ENCODE measurements around the gene SND1. TPM values are rescaled to one million over a fixed set of nuclear protein-coding genes. Genes with fewer than 3 reads are reported as not detected.

The SND1 gene
- total RNA-seq, 4 donors from 2014 or later: 84.2 to 98.8 (median 93.4) TPM

GRCh38 chr7:127887096-127887495 lies 235.1 kb downstream of the SND1 start:
- H3K27ac ChIP-seq: no peak overlapping the region
- peaks cover 0 to 51% (median 0%) of the 10 kb centered on the region in 3 donors for H3K36me3 ChIP-seq
- DNase-seq: no peak
- no peak for TF ChIP-seq CTCF (IDR thresholded peaks at IDR 0.05)
- H3K4me1 ChIP-seq: peaks cover 0 to 14% (median 6%) of the 10 kb centered on the region in 3 donors
- intact Hi-C loops (cut with DNase I): no loop called here
- 86 to 88% methylated on average over 6 of the region's 6 CpGs for WGBS, 2 donors
- H3K4me3 ChIP-seq: no peak overlapping the region
- H3K9me3 ChIP-seq: no peaks in the 10 kb centered on the region
- H3K27me3 ChIP-seq: no peaks in the 10 kb centered on the region

GRCh38 chr7:127887631-127888030 lies 235.6 kb downstream of the SND1 start:
- H3K9me3 ChIP-seq: no peaks in the 10 kb centered on the region
- WGBS, 2 donors: 91 to 100% methylated on average over 3 of the region's 3 CpGs
- intact Hi-C loops (cut with DNase I): no loop called here
- TF ChIP-seq CTCF (IDR thresholded peaks at IDR 0.05): no peak
- no peak for TF ChIP-seq POLR2A (IDR thresholded peaks at IDR 0.05)
- no peak overlapping the region for H3K27ac ChIP-seq
- no peaks in the 10 kb centered on the region for H3K27me3 ChIP-seq
- no peak for DNase-seq
- peaks cover 0 to 14% (median 6%) of the 10 kb centered on the region in 3 donors for H3K4me1 ChIP-seq
- H3K4me3 ChIP-seq: no peak overlapping the region
- H3K36me3 ChIP-seq: peaks cover 0 to 54% (median 0%) of the 10 kb centered on the region in 3 donors

GRCh38 chr7:127888411-127888810 lies 236.4 kb downstream of the SND1 start:
- H3K27ac ChIP-seq: no peak overlapping the region
- no peaks in the 10 kb centered on the region for H3K27me3 ChIP-seq
- DNase-seq: no peak
- peaks cover 0 to 54% (median 0%) of the 10 kb centered on the region in 3 donors for H3K36me3 ChIP-seq
- 37 to 58% methylated on average over 1 of the region's 1 CpG for WGBS, 2 donors
- peaks cover 0 to 14% (median 6%) of the 10 kb centered on the region in 3 donors for H3K4me1 ChIP-seq
- TF ChIP-seq POLR2A (IDR thresholded peaks at IDR 0.05) (no peak), CTCF (IDR thresholded peaks at IDR 0.05) (no peak)
- intact Hi-C loops (cut with DNase I): no loop called here
- H3K4me3 ChIP-seq: no peak overlapping the region
- H3K9me3 ChIP-seq: no peaks in the 10 kb centered on the region

GRCh38 chr7:127888825-127889224 lies 236.8 kb downstream of the SND1 start:
- no peak overlapping the region for H3K27ac ChIP-seq
- intact Hi-C loops (cut with DNase I): no loop called here
- no peak overlapping the region for H3K4me3 ChIP-seq
- peaks cover 0 to 54% (median 0%) of the 10 kb centered on the region in 3 donors for H3K36me3 ChIP-seq
- no peak for TF ChIP-seq POLR2A (IDR thresholded peaks at IDR 0.05)
- TF ChIP-seq CTCF (IDR thresholded peaks at IDR 0.05): no peak
- H3K4me1 ChIP-seq: peaks cover 0 to 14% (median 6%) of the 10 kb centered on the region in 3 donors
- WGBS, 2 donors: 88 to 92% methylated on average over 5 of the region's 5 CpGs
- H3K27me3 ChIP-seq: no peaks in the 10 kb centered on the region
- no peak for DNase-seq
- H3K9me3 ChIP-seq: no peaks in the 10 kb centered on the region

GRCh38 chr7:127889677-127890076 lies 237.7 kb downstream of the SND1 start:
- peaks cover 0 to 54% (median 0%) of the 10 kb centered on the region in 3 donors for H3K36me3 ChIP-seq
- no peak overlapping the region for H3K4me3 ChIP-seq
- H3K9me3 ChIP-seq: no peaks in the 10 kb centered on the region
- peaks cover 0 to 14% (median 6%) of the 10 kb centered on the region in 3 donors for H3K4me1 ChIP-seq
- no peak for DNase-seq
- 93% methylated on average over 3 of the region's 3 CpGs for WGBS, 2 donors
- intact Hi-C loops (cut with DNase I): no loop called here
- no peak overlapping the region for H3K27ac ChIP-seq
- TF ChIP-seq POLR2A (IDR thresholded peaks at IDR 0.05): no peak
- no peak for TF ChIP-seq CTCF (IDR thresholded peaks at IDR 0.05)
- H3K27me3 ChIP-seq: no peaks in the 10 kb centered on the region

All from esophagus squamous epithelium (tissue), 5 donors.